PFSK-1 (cell line): Measurements from ENCODE around the gene KXD1.

Source experiments
- POLR2AphosphoS5 ChIP-seq: IDR thresholded peaks from 2 replicates; pipeline ENCODE4 v1.6.1; 2012; ENCODE audit warnings: low read depth, mild to moderate bottlenecking, control low read depth, low read length, moderate library complexity
- TAF1 ChIP-seq: IDR thresholded peaks from 2 replicates; pipeline ENCODE4 v1.6.1; 2012; ENCODE audit warnings: low read length, control low read depth, borderline replicate concordance; ENCODE audit not compliant: insufficient read depth
- TF ChIP-seq, protein P1 (sequence below), 2 experiments: IDR thresholded peaks; 2 replicates each; pipeline versions ENCODE4 v1.6.1 to v1.8.0; 2011 to 2012; ENCODE audit warnings: low read depth in 2 of 2, low read length in 2 of 2, control low read depth in 1 of 2, inconsistent platforms in 1 of 2, mild to moderate bottlenecking in 1 of 2, moderate library complexity in 1 of 2; ENCODE audit not compliant: insufficient read depth in 1 of 2

DNA sequence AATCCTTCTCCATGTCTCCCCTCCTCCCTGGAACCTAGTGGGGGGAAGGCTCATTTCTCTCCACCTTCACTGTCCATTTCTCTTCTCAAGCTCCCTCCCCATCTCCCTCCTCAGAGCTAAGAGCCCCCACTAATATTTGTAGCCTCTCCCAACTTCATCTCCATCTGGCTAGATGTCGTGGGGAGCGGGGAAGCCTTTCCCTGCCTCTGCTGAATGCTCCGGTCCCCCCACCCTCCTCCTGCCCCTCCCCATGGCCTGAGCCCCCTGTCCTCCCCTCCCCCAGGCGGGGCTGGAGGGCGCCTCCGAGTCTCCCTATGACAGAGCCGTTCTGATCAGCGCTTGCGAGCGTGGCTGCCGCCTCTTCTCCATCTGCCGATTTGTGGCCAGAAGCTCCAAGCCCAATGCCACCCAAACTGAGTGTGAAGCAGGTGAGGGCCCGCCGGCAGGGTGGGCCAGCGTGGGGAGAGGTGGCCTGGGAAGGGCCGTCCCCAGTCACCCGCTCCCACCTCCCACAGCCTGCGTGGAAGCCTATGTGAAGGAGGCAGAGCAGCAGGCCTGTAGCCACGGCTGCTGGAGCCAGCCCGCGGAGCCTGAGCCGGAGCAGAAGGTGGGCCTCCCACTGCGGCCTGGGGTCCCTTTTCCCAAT is 56.0 kb downstream of the KXD1 start:
- TF ChIP-seq POLR2AphosphoS5, result no peak
- no peak for TF ChIP-seq TAF1
- TF ChIP-seq, protein P1, sequence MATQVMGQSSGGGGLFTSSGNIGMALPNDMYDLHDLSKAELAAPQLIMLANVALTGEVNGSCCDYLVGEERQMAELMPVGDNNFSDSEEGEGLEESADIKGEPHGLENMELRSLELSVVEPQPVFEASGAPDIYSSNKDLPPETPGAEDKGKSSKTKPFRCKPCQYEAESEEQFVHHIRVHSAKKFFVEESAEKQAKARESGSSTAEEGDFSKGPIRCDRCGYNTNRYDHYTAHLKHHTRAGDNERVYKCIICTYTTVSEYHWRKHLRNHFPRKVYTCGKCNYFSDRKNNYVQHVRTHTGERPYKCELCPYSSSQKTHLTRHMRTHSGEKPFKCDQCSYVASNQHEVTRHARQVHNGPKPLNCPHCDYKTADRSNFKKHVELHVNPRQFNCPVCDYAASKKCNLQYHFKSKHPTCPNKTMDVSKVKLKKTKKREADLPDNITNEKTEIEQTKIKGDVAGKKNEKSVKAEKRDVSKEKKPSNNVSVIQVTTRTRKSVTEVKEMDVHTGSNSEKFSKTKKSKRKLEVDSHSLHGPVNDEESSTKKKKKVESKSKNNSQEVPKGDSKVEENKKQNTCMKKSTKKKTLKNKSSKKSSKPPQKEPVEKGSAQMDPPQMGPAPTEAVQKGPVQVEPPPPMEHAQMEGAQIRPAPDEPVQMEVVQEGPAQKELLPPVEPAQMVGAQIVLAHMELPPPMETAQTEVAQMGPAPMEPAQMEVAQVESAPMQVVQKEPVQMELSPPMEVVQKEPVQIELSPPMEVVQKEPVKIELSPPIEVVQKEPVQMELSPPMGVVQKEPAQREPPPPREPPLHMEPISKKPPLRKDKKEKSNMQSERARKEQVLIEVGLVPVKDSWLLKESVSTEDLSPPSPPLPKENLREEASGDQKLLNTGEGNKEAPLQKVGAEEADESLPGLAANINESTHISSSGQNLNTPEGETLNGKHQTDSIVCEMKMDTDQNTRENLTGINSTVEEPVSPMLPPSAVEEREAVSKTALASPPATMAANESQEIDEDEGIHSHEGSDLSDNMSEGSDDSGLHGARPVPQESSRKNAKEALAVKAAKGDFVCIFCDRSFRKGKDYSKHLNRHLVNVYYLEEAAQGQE (IDR thresholded peaks at IDR 0.05; ENCODE audit: insufficient read depth in 1 of 2, low read depth in 2 of 2, low read length in 2 of 2), result no peak
